HK-2 (cell line): ENCODE data around the gene VSIG4.

ENCODE experiments used
- DNase-seq: peaks from one replicate; pipeline ENCODE4 v3.0.0-alpha.2; 2018; ENCODE audit not compliant: unreplicated experiment

Gene VSIG4

GRCh38 chrX:66008328-66008970 is 31.4 kb downstream of the VSIG4 start:
- no peak for DNase-seq

- DNase-seq = no peak
These were observed 32.0 kb downstream of the VSIG4 start for GRCh38 chrX:66007851-66008250.

- no peak for DNase-seq
These were observed 33.9 kb downstream of the VSIG4 start for GRCh38 chrX:66005830-66006449.

- DNase-seq = no peak
These were observed 34.7 kb downstream of the VSIG4 start for GRCh38 chrX:66004928-66005829.

DNA sequence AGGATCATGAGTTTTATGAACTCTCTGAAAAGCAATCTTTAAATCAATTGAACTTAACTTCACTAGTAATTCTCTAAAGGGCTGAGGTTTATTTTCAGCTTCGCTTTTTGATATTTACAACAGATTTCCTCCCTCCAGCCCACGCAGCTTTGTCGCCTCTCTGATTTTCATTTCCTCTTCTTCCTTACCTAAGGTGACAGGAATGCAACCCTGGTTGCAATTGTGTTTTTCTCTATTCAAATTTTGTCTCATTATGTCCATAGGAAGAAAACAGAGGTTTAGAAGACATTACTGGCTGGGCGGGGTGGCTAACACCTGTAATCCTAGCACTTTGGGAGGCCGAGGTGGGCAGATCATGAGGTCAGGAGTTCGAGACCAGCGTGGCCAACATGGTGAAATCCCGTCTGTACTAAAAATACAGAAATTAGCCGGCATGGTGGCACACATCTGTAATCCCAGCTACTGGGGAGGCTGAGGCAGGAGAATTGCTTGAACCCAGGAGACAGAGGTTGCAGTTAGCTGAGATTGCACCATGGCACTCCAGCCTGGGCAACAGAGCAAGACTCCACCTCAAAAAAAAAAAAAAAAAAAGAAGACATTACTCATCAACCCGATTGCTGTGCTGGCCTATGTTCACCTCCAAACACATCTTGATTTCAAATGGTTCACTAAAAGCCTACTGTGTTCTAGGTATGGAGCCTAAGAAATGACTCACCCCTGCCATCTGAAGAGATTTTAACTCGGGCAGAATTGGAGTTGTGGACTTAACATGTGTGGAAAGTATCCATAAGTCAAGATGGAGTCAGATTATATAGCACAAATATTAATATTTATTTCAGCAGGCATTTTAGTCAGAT is 36.8 kb downstream of the VSIG4 start:
- DNase-seq = no peak

- no peak for DNase-seq
These were observed 38.3 kb downstream of the VSIG4 start for GRCh38 chrX:66001596-66001995.

GRCh38 chrX:66000628-66001272 is 39.1 kb downstream of the VSIG4 start:
- DNase-seq = no peak

DNA sequence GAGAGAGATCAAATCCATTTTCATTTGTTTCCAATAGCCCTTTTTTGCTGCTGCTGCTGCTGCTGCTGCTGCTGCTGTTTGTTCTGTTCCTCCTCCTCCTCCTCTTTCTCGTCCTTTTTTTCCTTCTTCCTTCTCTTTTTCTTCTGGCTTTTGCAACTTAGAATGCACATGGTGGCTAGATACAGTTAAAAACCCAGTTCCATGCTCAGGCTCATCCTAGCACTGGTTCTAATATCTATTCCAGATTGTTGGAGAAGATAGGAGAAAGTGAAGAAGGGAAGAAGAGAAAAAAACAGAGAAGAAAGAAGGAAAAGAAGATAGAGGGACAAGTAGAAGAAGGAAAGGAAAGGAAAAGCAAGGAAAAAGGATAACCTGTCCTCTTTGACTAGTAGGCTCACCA is 39.7 kb downstream of the VSIG4 start:
- DNase-seq = no peak

DNA sequence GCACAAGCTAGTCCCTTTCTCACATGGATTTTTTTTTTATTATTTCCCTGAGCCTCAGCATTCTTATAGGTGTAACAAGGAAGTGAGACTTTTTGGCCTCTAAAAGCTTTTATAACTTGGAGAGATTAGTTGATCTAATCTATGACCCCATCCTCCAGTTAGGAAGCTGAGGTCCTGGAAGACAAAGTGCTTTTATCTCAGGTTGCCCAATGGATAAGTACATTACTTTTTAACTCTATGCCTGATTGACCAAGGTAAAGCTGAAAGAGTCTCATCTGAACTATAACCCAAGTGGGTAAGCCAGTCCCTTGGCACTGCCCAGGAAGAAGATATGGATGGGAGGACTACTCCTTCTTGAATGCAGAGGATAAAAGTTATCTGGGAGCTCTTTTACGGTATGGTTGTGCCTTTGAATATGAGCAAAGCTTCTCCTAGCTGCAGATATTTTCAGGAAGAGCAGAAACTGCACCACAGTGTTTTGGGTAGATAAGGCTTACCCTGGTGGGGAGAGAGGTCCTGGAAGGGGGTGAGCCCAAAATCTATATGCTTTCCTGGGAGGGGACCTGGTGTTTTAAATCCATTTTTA is 40.2 kb downstream of the VSIG4 start:
- DNase-seq = no peak

DNA sequence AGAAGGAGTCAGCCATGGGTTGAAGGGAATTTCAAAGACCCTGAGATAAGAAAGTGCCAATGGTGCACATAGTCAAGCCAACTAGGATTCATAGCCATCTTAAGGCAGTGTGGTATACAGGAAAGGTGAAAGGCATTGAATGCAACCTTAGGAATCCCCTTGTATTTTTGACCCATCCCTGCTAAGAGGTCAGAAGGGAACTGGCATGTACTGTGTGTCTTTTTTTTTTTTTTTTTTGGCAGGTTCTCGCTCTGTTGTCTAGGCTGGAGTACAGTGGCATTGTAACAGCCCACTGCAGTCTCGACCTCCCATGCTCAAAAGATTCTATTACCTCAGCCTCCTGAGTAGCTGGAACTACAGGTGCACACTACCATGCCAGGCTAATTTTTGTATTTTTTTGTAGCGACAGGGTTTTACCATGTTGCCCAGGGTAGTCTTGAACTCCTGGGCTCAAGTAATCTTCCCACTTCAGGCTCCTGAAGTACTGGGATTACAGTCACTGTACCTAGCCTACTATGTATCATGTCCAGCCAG is 40.8 kb downstream of the VSIG4 start:
- DNase-seq = no peak

GRCh38 chrX:65997978-65998717 is 41.7 kb downstream of the VSIG4 start:
- no peak for DNase-seq

- DNase-seq = no peak
These were observed 45.1 kb downstream of the VSIG4 start for GRCh38 chrX:65994519-65995506.

- no peak for DNase-seq
These were observed 45.9 kb downstream of the VSIG4 start for GRCh38 chrX:65993915-65994460.

- DNase-seq = no peak
These were observed 46.5 kb downstream of the VSIG4 start for GRCh38 chrX:65993332-65993731.

- DNase-seq = no peak
These were observed 49.2 kb downstream of the VSIG4 start for GRCh38 chrX:65990702-65991101.

DNA sequence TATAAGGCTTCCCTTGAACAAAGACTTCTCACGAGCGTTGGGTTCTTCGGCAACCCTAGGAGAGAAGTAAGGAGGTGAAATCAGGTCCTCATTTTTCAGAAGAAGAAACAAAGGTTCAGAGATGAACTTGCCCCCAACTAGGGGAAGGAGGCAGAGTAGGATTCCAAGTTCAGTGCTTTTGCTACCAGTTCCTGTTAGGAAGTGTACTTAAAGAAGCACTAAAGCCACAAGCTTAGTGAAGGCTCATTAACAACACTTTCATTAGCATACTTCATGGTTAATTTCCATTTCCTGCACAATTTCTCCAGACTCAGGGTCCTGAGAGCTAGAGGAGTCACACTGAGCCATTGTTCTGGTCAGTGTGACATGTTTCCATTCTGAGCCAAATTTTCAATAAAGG is 52.1 kb downstream of the VSIG4 start:
- no peak for DNase-seq

DNA sequence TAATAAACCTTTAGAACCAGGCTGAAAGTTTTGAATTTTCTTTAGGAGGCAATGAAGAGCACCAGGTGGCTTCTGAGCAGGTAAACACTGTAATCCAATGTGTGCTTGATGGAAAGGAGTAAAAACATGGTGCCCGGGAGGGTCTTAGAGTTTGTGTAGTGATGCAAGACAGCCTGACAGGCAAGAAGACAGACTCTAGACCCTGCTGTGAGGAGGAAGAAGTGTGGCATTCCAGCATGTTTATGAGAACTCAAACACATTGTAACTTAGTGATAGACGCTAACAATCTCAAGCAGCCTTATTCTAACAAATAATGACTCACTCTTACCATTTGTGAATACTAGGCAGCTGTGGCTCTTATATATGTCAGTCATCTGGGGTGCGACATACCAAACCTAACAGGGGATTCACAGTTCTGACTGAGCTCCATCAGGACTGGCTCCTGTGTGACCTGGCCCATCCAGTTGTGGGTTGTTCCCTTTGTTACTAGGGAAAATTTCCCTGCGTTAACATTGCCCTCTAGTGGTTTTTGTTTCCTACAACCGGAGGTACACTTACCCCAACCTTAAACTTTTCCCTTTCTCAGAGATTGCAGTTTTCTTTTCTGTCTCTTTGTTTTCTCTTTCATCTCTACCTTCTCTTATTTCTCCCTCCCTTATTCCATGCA is 53.8 kb downstream of the VSIG4 start:
- DNase-seq = peak; percentile 3

DNA sequence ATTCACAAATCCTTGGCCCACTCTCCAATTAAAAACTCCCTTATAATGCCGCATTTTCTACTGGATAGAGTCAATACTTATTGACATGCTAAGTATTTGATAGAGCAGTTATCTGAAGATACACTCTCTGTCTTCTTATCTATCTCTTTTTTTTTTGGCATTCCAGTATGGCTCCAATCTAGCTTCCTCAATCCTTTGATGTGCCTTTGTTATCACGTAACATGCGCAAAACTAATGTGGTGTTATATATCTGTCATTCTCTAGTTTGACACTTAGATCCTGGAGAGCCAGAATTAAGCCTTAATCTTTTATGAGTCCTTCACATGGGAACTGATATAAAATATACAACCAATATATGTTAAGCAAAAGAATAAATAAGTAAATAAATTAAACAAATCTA is 54.7 kb downstream of the VSIG4 start:
- DNase-seq = no peak
